Immature natural killer cell (primary cell): ENCODE measurements around the gene FANCB. TPM values are rescaled to one million over a fixed set of nuclear protein-coding genes. Genes with fewer than 3 reads are reported as not detected.

Experiments
- DNase-seq, 3 donors: peaks; one replicate each; pipeline ENCODE4 v3.0.0; 2022; ENCODE audit warnings: mixed read lengths in 1 of 3
- H3K27ac Mint-ChIP-seq, 6 donors: one replicate each; pipeline ENCODE4 v1.8.0; 2020; ENCODE audit warnings: mixed read lengths in 6 of 6, mild to moderate bottlenecking in 5 of 6, inconsistent platforms in 4 of 6, moderate library complexity in 3 of 6
- H3K27me3 Mint-ChIP-seq, 3 donors: one replicate each; pipeline ENCODE4 v1.8.0; 2020 to 2021; ENCODE audit warnings: low read depth in 3 of 3, mild to moderate bottlenecking in 3 of 3, mixed read lengths in 3 of 3, moderate library complexity in 3 of 3, inconsistent platforms in 1 of 3
- H3K36me3 Mint-ChIP-seq, 3 donors: one replicate each; pipeline ENCODE4 v1.8.0; 2020; ENCODE audit warnings: mixed read lengths in 3 of 3, inconsistent platforms in 2 of 3, mild to moderate bottlenecking in 2 of 3
- H3K4me1 Mint-ChIP-seq, 2 donors: one replicate each; pipeline ENCODE4 v1.8.0; 2020; ENCODE audit warnings: inconsistent platforms in 2 of 2, mild to moderate bottlenecking in 2 of 2, mixed read lengths in 2 of 2, moderate library complexity in 1 of 2
- H3K4me3 Mint-ChIP-seq, 5 donors: one replicate each; pipeline ENCODE4 v1.8.0; 2020; ENCODE audit warnings: mild to moderate bottlenecking in 5 of 5, mixed read lengths in 5 of 5, inconsistent platforms in 3 of 5, moderate library complexity in 3 of 5
- H3K9me3 Mint-ChIP-seq, 6 donors: one replicate each; pipeline ENCODE4 v1.8.0; 2020; ENCODE audit warnings: mild to moderate bottlenecking in 6 of 6, mixed read lengths in 6 of 6, inconsistent platforms in 4 of 6, moderate library complexity in 3 of 6
- polyA plus RNA-seq, 3 donors: library from polyadenylated mRNA; unstranded; fragments of 300-500 nt; fragmentation: Illumina TruSeq; gene quantifications; one replicate each; pipeline ENCODE4 v1.2.3, GENCODE V29; 2021

The FANCB gene
- polyA plus RNA-seq, 3 donors from 2014 or later, result 2.5 to 4.5 (median 2.9) TPM

- H3K27ac Mint-ChIP-seq, result no peak overlapping the region
- peaks cover 0 to 3% (median 0%) of the 10 kb centered on the region in 3 donors for H3K36me3 Mint-ChIP-seq
- H3K9me3 Mint-ChIP-seq, result no peaks in the 10 kb centered on the region
- peaks cover 2 to 4% of the 10 kb centered on the region in 2 donors for H3K4me1 Mint-ChIP-seq
- H3K27me3 Mint-ChIP-seq, result peaks cover 1 to 3% (median 2%) of the 10 kb centered on the region in 3 donors
- no peak overlapping the region for H3K4me3 Mint-ChIP-seq
- DNase-seq, result no peak
Measured at GRCh38 chrX:14883826-14884225, 11.0 kb upstream of the FANCB start.

GRCh38 chrX:14875624-14876023 is 2.8 kb upstream of the FANCB start:
- Mint-ChIP-seq H3K27ac (peak overlapping the region in 2 of 6 donors; percentile 32 to 48), H3K4me3 (peak overlapping the region in 2 of 5 donors; percentile 44 to 56), H3K4me1 (peaks cover 8 to 24% of the 10 kb centered on the region in 2 donors), H3K27me3 (peaks cover 0 to 5% (median 0%) of the 10 kb centered on the region in 3 donors), H3K9me3 (no peaks in the 10 kb centered on the region), H3K36me3 (peaks cover 0 to 5% (median 0%) of the 10 kb centered on the region in 3 donors)
- no peak for DNase-seq

- Mint-ChIP-seq H3K27ac (peak overlapping the region; percentile 82 to 94 (median 89)), H3K9me3 (no peaks in the 10 kb centered on the region), H3K4me1 (peaks cover 8 to 20% of the 10 kb centered on the region in 2 donors), H3K36me3 (peaks cover 0 to 5% (median 0%) of the 10 kb centered on the region in 3 donors), H3K4me3 (peak overlapping the region; percentile 85 to 90 (median 87)), H3K27me3 (peaks cover 0 to 4% (median 0%) of the 10 kb centered on the region in 3 donors)
- no peak for DNase-seq
Measured at GRCh38 chrX:14873676-14874049, 794 bp upstream of the FANCB start.

GRCh38 chrX:14872355-14872754 is 514 bp downstream of the FANCB start:
- Mint-ChIP-seq H3K4me1 (peaks cover 8 to 14% of the 10 kb centered on the region in 2 donors), H3K4me3 (peak overlapping the region; percentile 85 to 90 (median 87)), H3K36me3 (peaks cover 0 to 8% (median 0%) of the 10 kb centered on the region in 3 donors), H3K27ac (peak overlapping the region in 4 of 6 donors; percentile 30 to 82 (median 52)), H3K9me3 (no peaks in the 10 kb centered on the region), H3K27me3 (peaks cover 0 to 4% (median 0%) of the 10 kb centered on the region in 3 donors)
- DNase-seq, result no peak

- no peak overlapping the region for H3K27ac Mint-ChIP-seq
- peaks cover 0 to 9% (median 0%) of the 10 kb centered on the region in 3 donors for H3K36me3 Mint-ChIP-seq
- peaks cover 0 to 4% (median 0%) of the 10 kb centered on the region in 3 donors for H3K27me3 Mint-ChIP-seq
- H3K9me3 Mint-ChIP-seq, result no peaks in the 10 kb centered on the region
- DNase-seq, result no peak
- peaks cover 5 to 14% of the 10 kb centered on the region in 2 donors for H3K4me1 Mint-ChIP-seq
- H3K4me3 Mint-ChIP-seq, result peak overlapping the region in 3 of 5 donors; percentile 20 to 87 (median 58)
Measured at GRCh38 chrX:14871767-14872166, 1.1 kb downstream of the FANCB start.

- no peaks in the 10 kb centered on the region for H3K4me1 Mint-ChIP-seq
- H3K4me3 Mint-ChIP-seq, result no peak overlapping the region
- no peak overlapping the region for H3K27ac Mint-ChIP-seq
- no peaks in the 10 kb centered on the region for H3K27me3 Mint-ChIP-seq
- no peak for DNase-seq
- peaks cover 0 to 11% (median 0%) of the 10 kb centered on the region in 3 donors for H3K36me3 Mint-ChIP-seq
- H3K9me3 Mint-ChIP-seq, result no peaks in the 10 kb centered on the region
Measured at GRCh38 chrX:14865201-14865600, 7.7 kb downstream of the FANCB start.

- H3K36me3 Mint-ChIP-seq, result peaks cover 0 to 11% (median 0%) of the 10 kb centered on the region in 3 donors
- H3K9me3 Mint-ChIP-seq, result no peaks in the 10 kb centered on the region
Measured at GRCh38 chrX:14864631-14865030, 8.2 kb downstream of the FANCB start.

GRCh38 chrX:14851526-14851925 is 21.3 kb downstream of the FANCB start:
- no peak for DNase-seq
- Mint-ChIP-seq H3K4me1 (no peaks in the 10 kb centered on the region), H3K27me3 (no peaks in the 10 kb centered on the region), H3K36me3 (peaks cover 0 to 5% (median 2%) of the 10 kb centered on the region in 3 donors), H3K27ac (no peak overlapping the region), H3K9me3 (no peaks in the 10 kb centered on the region), H3K4me3 (no peak overlapping the region)

More at GRCh38 chrX:14864631-14865030, 8.2 kb downstream of the FANCB start:
- no peaks in the 10 kb centered on the region for H3K4me1 Mint-ChIP-seq
- no peak overlapping the region for H3K4me3 Mint-ChIP-seq
- no peak for DNase-seq
- H3K27me3 Mint-ChIP-seq, result no peaks in the 10 kb centered on the region
- H3K27ac Mint-ChIP-seq, result no peak overlapping the region

- DNase-seq, result no peak
- Mint-ChIP-seq H3K36me3 (peaks cover 0 to 12% (median 0%) of the 10 kb centered on the region in 3 donors), H3K27ac (no peak overlapping the region), H3K9me3 (no peaks in the 10 kb centered on the region), H3K27me3 (no peaks in the 10 kb centered on the region), H3K4me1 (no peaks in the 10 kb centered on the region), H3K4me3 (no peak overlapping the region)
Measured at GRCh38 chrX:14843666-14844065, 29.2 kb downstream of the FANCB start.

GRCh38 chrX:14837155-14837554 is 35.7 kb downstream of the FANCB start:
- H3K36me3 Mint-ChIP-seq, result peaks cover 0 to 35% (median 0%) of the 10 kb centered on the region in 3 donors
- no peak overlapping the region for H3K4me3 Mint-ChIP-seq
- no peak overlapping the region for H3K27ac Mint-ChIP-seq
- H3K4me1 Mint-ChIP-seq, result no peaks in the 10 kb centered on the region
- peaks cover 0 to 3% (median 0%) of the 10 kb centered on the region in 3 donors for H3K27me3 Mint-ChIP-seq
- no peaks in the 10 kb centered on the region for H3K9me3 Mint-ChIP-seq
- no peak for DNase-seq

GRCh38 chrX:14832586-14832985 is 40.3 kb downstream of the FANCB start:
- Mint-ChIP-seq H3K27me3 (peaks cover 0 to 2% (median 0%) of the 10 kb centered on the region in 3 donors), H3K4me1 (no peaks in the 10 kb centered on the region), H3K36me3 (peaks cover 0 to 32% (median 0%) of the 10 kb centered on the region in 3 donors), H3K9me3 (no peaks in the 10 kb centered on the region), H3K4me3 (no peak overlapping the region), H3K27ac (no peak overlapping the region)
- no peak for DNase-seq

GRCh38 chrX:14832151-14832550 is 40.7 kb downstream of the FANCB start:
- peaks cover 0 to 2% (median 0%) of the 10 kb centered on the region in 3 donors for H3K27me3 Mint-ChIP-seq
- no peak overlapping the region for H3K4me3 Mint-ChIP-seq
- DNase-seq, result no peak
- H3K36me3 Mint-ChIP-seq, result peaks cover 0 to 30% (median 0%) of the 10 kb centered on the region in 3 donors
- no peaks in the 10 kb centered on the region for H3K9me3 Mint-ChIP-seq
- H3K4me1 Mint-ChIP-seq, result no peaks in the 10 kb centered on the region
- H3K27ac Mint-ChIP-seq, result no peak overlapping the region

GRCh38 chrX:14829643-14830042 is 43.2 kb downstream of the FANCB start:
- Mint-ChIP-seq H3K27ac (no peak overlapping the region), H3K9me3 (no peaks in the 10 kb centered on the region), H3K4me3 (no peak overlapping the region)

GRCh38 chrX:14826319-14826718 is 46.5 kb downstream of the FANCB start:
- no peaks in the 10 kb centered on the region for H3K4me1 Mint-ChIP-seq
- no peak for DNase-seq
- H3K27ac Mint-ChIP-seq, result no peak overlapping the region
- no peak overlapping the region for H3K4me3 Mint-ChIP-seq
- H3K9me3 Mint-ChIP-seq, result no peaks in the 10 kb centered on the region
- peaks cover 0 to 6% (median 3%) of the 10 kb centered on the region in 3 donors for H3K27me3 Mint-ChIP-seq
- H3K36me3 Mint-ChIP-seq, result no peaks in the 10 kb centered on the region

More at GRCh38 chrX:14829643-14830042, 43.2 kb downstream of the FANCB start:
- Mint-ChIP-seq H3K4me1 (no peaks in the 10 kb centered on the region), H3K36me3 (peaks cover 0 to 16% (median 0%) of the 10 kb centered on the region in 3 donors), H3K27me3 (peaks cover 0 to 4% (median 3%) of the 10 kb centered on the region in 3 donors)
- DNase-seq, result no peak

- Mint-ChIP-seq H3K4me3 (no peak overlapping the region), H3K27me3 (peaks cover 0 to 4% (median 3%) of the 10 kb centered on the region in 3 donors), H3K9me3 (no peaks in the 10 kb centered on the region), H3K4me1 (no peaks in the 10 kb centered on the region), H3K27ac (no peak overlapping the region), H3K36me3 (no peaks in the 10 kb centered on the region)
- no peak for DNase-seq
Measured at GRCh38 chrX:14825851-14826250, 47.0 kb downstream of the FANCB start.
